RPMI7951 (cell line): ENCODE results near the gene ADORA1. TPM values are rescaled to one million over a fixed set of nuclear protein-coding genes. Genes with fewer than 3 reads are reported as not detected.
A peak's percentile ranks its signal among the peaks of the same experiment; 100 is the strongest.

Experiments
- DNase-seq: peaks from one replicate; pipeline ENCODE4 v3.0.0-alpha.2; 2012; ENCODE audit warnings: low read depth
- total RNA-seq: library from RNA; depleted of rRNA; stranded (reverse); fragments of >200 nt; shearing (Covaris generic); gene quantifications from 2 replicates; pipeline ENCODE4 v1.2.3, GENCODE V29; 2014

ADORA1 gene
- total RNA-seq, 1 experiment from 2014 or later, result 15.0 TPM

- no peak for DNase-seq
Observed at GRCh38 chr1:203140743-203141520, 13.4 kb downstream of the ADORA1 start.

GRCh38 chr1:203142124-203142523 lies 14.6 kb downstream of the ADORA1 start:
- DNase-seq, result no peak

GRCh38 chr1:203142684-203143408 lies 15.3 kb downstream of the ADORA1 start:
- DNase-seq, result no peak

- DNase-seq, result no peak
Observed at GRCh38 chr1:203143641-203144040, 16.1 kb downstream of the ADORA1 start.

GRCh38 chr1:203144661-203145060 lies 17.1 kb downstream of the ADORA1 start:
- peak; percentile 67 for DNase-seq

GRCh38 chr1:203145321-203146041 lies 18.0 kb downstream of the ADORA1 start:
- DNase-seq, result peak; percentile 42

GRCh38 chr1:203146042-203146369 lies 18.5 kb downstream of the ADORA1 start:
- DNase-seq, result no peak

- DNase-seq, result no peak
Observed at GRCh38 chr1:203146537-203146936, 19.0 kb downstream of the ADORA1 start.

GRCh38 chr1:203147376-203147775 lies 19.9 kb downstream of the ADORA1 start:
- DNase-seq, result peak; percentile 31

GRCh38 chr1:203148127-203148526 lies 20.6 kb downstream of the ADORA1 start:
- DNase-seq, result no peak

- no peak for DNase-seq
Observed at GRCh38 chr1:203148579-203148978, 21.1 kb downstream of the ADORA1 start.

GRCh38 chr1:203149188-203149840 lies 21.8 kb downstream of the ADORA1 start:
- DNase-seq, result no peak

- no peak for DNase-seq
Observed at GRCh38 chr1:203150511-203151297, 23.2 kb downstream of the ADORA1 start.

GRCh38 chr1:203151362-203152157 lies 24.0 kb downstream of the ADORA1 start:
- no peak for DNase-seq

GRCh38 chr1:203152158-203153034 lies 24.9 kb downstream of the ADORA1 start:
- DNase-seq, result peak; percentile 93

- DNase-seq, result no peak
Observed at GRCh38 chr1:203153051-203153988, 25.8 kb downstream of the ADORA1 start.

- DNase-seq, result peak; percentile 94
Observed at GRCh38 chr1:203153989-203154821, 26.7 kb downstream of the ADORA1 start.
